ENCODE data around the gene MATN3. TPM values are rescaled to one million over a fixed set of nuclear protein-coding genes. Genes with fewer than 3 reads are reported as not detected.

MATN3 gene
- total and polyA plus RNA-seq, 2 of the 13 experiments (the other 11 are each of a cell fraction or from before 2014, with no cell fraction given): 36.1 to 208 TPM

DNA sequence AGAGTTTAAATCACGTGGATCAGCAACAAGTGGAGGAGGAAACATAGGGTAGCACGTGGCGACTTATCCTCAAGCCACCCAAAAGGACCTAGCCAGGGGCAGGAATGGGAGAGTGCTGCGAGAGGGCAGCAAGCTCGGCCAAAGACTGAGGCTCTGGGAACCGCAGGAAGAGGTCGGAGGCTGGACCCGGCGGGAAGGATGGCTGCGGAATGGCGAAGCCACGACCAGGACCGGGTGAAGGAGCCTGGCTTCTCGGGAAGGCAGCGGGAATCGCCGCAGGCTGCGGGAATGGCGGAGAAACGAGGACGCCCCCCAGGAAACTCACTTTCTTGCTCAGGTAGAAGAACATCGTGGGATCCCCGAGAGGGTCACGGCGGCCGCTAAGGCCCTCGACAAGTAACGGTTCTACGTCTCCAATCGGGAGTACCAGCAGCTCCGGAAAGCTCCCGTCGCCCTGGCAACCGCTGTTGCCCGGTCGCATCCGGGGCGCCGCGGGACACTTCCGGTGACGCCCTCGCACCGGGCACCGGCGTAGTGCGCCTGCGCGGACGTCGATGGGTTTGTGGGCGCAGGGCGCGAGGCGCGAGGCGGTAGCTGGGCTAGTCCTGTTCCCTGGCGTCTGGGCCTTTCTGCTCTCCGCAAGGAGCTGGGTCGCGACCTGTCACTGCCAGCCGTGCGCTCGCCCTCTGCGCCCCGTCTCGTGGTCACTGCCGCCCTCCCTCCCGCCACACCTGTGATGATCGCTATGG, 22.6 kb downstream of the MATN3 start, which contains the start of gene WDR35 (continued):
- TF ChIP-seq MYC (CRISPR knock-in tag; IDR thresholded peaks at IDR 0.05; ENCODE audit: borderline replicate concordance): peak; percentile 92
- TF ChIP-seq, protein P1, sequence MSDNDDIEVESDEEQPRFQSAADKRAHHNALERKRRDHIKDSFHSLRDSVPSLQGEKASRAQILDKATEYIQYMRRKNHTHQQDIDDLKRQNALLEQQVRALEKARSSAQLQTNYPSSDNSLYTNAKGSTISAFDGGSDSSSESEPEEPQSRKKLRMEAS (IDR thresholded peaks at IDR 0.05): peak; percentile 98
- peak; percentile 90 for TF ChIP-seq MAF1 (CRISPR knock-in tag; IDR thresholded peaks at IDR 0.05; ENCODE audit: borderline replicate concordance)
- TF ChIP-seq HMG20A (CRISPR knock-in tag; IDR thresholded peaks at IDR 0.05; ENCODE audit: borderline replicate concordance): peak; percentile 44; the same call in 1 of the 2 replicates
- peak; percentile 62 for TF ChIP-seq GATAD2A (CRISPR knock-in tag; IDR thresholded peaks at IDR 0.05)
- peak; percentile 85 for TF ChIP-seq ZNF451 (CRISPR knock-in tag; IDR thresholded peaks at IDR 0.05)
- peak; percentile 88 for TF ChIP-seq ZSCAN25 (CRISPR knock-in tag; IDR thresholded peaks at IDR 0.05)
- peak; percentile 96 for TF ChIP-seq ZNF274 (CRISPR knock-in tag; IDR thresholded peaks at IDR 0.05)
- TF ChIP-seq ZKSCAN5 (CRISPR knock-in tag; IDR thresholded peaks at IDR 0.05): peak; percentile 60; the same call in 1 of the 2 replicates
- TF ChIP-seq U2AF2 (IDR thresholded peaks at IDR 0.05; ENCODE audit: low read depth, low read length): peak; percentile 98
- TF ChIP-seq, protein P2, sequence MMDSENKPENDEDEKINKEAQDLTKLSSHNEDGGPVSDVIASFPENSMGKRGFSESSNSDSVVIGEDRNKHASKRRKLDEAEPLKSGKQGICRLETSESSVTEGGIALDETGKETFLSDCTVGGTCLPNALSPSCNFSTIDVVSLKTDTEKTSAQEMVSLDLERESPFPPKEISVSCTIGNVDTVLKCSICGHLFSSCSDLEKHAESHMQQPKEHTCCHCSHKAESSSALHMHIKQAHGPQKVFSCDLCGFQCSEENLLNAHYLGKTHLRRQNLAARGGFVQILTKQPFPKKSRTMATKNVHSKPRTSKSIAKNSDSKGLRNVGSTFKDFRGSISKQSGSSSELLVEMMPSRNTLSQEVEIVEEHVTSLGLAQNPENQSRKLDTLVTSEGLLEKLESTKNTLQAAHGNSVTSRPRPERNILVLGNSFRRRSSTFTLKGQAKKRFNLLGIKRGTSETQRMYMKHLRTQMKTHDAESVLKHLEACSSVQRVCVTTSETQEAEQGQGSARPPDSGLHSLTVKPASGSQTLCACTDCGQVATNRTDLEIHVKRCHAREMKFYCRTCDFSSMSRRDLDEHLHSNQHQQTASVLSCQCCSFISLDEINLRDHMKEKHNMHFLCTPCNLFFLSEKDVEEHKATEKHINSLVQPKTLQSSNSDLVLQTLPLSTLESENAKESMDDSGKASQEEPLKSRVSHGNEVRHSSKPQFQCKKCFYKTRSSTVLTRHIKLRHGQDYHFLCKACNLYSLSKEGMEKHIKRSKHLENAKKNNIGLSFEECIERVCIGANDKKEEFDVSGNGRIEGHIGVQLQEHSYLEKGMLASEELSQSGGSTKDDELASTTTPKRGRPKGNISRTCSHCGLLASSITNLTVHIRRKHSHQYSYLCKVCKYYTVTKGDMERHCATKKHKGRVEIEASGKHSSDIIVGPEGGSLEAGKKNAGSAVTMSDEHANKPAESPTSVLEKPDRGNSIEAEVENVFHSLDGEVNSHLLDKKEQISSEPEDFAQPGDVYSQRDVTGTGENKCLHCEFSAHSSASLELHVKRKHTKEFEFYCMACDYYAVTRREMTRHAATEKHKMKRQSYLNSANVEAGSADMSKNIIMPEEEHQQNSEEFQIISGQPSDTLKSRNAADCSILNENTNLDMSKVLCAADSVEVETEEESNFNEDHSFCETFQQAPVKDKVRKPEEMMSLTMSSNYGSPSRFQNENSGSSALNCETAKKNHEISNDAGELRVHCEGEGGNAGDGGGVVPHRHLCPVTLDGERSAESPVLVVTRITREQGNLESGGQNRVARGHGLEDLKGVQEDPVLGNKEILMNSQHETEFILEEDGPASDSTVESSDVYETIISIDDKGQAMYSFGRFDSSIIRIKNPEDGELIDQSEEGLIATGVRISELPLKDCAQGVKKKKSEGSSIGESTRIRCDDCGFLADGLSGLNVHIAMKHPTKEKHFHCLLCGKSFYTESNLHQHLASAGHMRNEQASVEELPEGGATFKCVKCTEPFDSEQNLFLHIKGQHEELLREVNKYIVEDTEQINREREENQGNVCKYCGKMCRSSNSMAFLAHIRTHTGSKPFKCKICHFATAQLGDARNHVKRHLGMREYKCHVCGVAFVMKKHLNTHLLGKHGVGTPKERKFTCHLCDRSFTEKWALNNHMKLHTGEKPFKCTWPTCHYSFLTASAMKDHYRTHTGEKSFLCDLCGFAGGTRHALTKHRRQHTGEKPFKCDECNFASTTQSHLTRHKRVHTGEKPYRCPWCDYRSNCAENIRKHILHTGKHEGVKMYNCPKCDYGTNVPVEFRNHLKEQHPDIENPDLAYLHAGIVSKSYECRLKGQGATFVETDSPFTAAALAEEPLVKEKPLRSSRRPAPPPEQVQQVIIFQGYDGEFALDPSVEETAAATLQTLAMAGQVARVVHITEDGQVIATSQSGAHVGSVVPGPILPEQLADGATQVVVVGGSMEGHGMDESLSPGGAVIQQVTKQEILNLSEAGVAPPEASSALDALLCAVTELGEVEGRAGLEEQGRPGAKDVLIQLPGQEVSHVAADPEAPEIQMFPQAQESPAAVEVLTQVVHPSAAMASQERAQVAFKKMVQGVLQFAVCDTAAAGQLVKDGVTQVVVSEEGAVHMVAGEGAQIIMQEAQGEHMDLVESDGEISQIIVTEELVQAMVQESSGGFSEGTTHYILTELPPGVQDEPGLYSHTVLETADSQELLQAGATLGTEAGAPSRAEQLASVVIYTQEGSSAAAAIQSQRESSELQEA (CRISPR knock-in tag; IDR thresholded peaks at IDR 0.05; ENCODE audit: not compliant biosample characterization): peak; percentile 96
- TF ChIP-seq SKI (IDR thresholded peaks at IDR 0.05; ENCODE audit: partially characterized antibody): no peak
- TF ChIP-seq ETV5 (CRISPR knock-in tag; IDR thresholded peaks at IDR 0.05; ENCODE audit: borderline replicate concordance): peak; percentile 95
- TF ChIP-seq, protein P3, sequence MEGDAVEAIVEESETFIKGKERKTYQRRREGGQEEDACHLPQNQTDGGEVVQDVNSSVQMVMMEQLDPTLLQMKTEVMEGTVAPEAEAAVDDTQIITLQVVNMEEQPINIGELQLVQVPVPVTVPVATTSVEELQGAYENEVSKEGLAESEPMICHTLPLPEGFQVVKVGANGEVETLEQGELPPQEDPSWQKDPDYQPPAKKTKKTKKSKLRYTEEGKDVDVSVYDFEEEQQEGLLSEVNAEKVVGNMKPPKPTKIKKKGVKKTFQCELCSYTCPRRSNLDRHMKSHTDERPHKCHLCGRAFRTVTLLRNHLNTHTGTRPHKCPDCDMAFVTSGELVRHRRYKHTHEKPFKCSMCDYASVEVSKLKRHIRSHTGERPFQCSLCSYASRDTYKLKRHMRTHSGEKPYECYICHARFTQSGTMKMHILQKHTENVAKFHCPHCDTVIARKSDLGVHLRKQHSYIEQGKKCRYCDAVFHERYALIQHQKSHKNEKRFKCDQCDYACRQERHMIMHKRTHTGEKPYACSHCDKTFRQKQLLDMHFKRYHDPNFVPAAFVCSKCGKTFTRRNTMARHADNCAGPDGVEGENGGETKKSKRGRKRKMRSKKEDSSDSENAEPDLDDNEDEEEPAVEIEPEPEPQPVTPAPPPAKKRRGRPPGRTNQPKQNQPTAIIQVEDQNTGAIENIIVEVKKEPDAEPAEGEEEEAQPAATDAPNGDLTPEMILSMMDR (CRISPR knock-in tag; IDR thresholded peaks at IDR 0.05): peak; percentile 42
- TF ChIP-seq, protein P4, sequence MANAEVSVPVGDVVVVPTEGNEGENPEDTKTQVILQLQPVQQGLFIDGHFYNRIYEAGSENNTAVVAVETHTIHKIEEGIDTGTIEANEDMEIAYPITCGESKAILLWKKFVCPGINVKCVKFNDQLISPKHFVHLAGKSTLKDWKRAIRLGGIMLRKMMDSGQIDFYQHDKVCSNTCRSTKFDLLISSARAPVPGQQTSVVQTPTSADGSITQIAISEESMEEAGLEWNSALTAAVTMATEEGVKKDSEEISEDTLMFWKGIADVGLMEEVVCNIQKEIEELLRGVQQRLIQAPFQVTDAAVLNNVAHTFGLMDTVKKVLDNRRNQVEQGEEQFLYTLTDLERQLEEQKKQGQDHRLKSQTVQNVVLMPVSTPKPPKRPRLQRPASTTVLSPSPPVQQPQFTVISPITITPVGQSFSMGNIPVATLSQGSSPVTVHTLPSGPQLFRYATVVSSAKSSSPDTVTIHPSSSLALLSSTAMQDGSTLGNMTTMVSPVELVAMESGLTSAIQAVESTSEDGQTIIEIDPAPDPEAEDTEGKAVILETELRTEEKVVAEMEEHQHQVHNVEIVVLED (CRISPR knock-in tag; IDR thresholded peaks at IDR 0.05; ENCODE audit: borderline replicate concordance): peak; percentile 87
- peak; percentile 17 for TF ChIP-seq ARNTL (CRISPR knock-in tag; IDR thresholded peaks at IDR 0.05)

Data from HepG2 (cell line).